Activated B cell treated with CpG ODN at 0.5 μM for 24 hours (primary cell): ENCODE measurements around the gene AS3MT. TPM values are rescaled to one million over a fixed set of nuclear protein-coding genes. Genes with fewer than 3 reads are reported as not detected.
A peak's percentile ranks its signal among the peaks of the same experiment; 100 is the strongest.
"Not testable (repeated sequence)": the region's sequence is repeated elsewhere in the genome, so short reads cannot be mapped to it uniquely, and the experiment has no call there.

ENCODE experiments used
- ATAC-seq: fragments of 200-7000 bp; cut with Tn5 transposase; one replicate; pipeline ENCODE4 v1.10.0; 2021; ENCODE audit warnings: low read depth, mild to moderate bottlenecking, moderate library complexity
- CTCF ChIA-PET: fragments of 350-600 bp; sonication (Branson Sonifier 250); formaldehyde crosslinking; loops from one replicate; lab custom pipeline; 2021; ENCODE audit warnings: antibody characterized with exemption; lab: Charles Lee
- POLR2A ChIA-PET: fragments of 350-600 bp; sonication (Branson Sonifier 250); formaldehyde crosslinking; loops from one replicate; lab custom pipeline; 2021; ENCODE audit warnings: antibody characterized with exemption; lab: Charles Lee
- DNase-seq: peaks from one replicate; pipeline ENCODE4 v3.0.0; 2022
- H3K27ac Mint-ChIP-seq: one replicate; pipeline ENCODE4 v1.8.0; 2020; ENCODE audit warnings: mixed read lengths
- H3K27me3 Mint-ChIP-seq: one replicate; pipeline ENCODE4 v1.8.0; 2021; ENCODE audit warnings: mixed read lengths
- H3K36me3 Mint-ChIP-seq: one replicate; pipeline ENCODE4 v1.8.0; 2021; ENCODE audit warnings: low read depth, mixed read lengths
- H3K4me1 Mint-ChIP-seq: one replicate; pipeline ENCODE4 v1.8.0; 2021; ENCODE audit warnings: mixed read lengths
- H3K4me3 Mint-ChIP-seq: one replicate; pipeline ENCODE4 v1.8.0; 2020; ENCODE audit warnings: mild to moderate bottlenecking, mixed read lengths
- H3K9me3 Mint-ChIP-seq: one replicate; pipeline ENCODE4 v1.8.0; 2020; ENCODE audit warnings: mixed read lengths
- intact Hi-C: fragments of 100-400 bp; cut with micrococcal nuclease; formaldehyde crosslinking; loops from one replicate; pipeline ENCODE4 v1.15.1; 2024
- total RNA-seq: library from RNA; stranded (reverse); gene quantifications from 2 replicates; pipeline ENCODE4 v1.2.3, GENCODE V29; 2022
- TF ChIP-seq, protein P1 (sequence below): fragments of 200-600 bp; IDR thresholded peaks from one replicate; pipeline ENCODE4 v1.8.0; 2022; ENCODE audit warnings: antibody characterized with exemption, mild to moderate bottlenecking

The AS3MT gene
- total RNA-seq, 1 donor from 2014 or later, result 0.31 TPM

DNA sequence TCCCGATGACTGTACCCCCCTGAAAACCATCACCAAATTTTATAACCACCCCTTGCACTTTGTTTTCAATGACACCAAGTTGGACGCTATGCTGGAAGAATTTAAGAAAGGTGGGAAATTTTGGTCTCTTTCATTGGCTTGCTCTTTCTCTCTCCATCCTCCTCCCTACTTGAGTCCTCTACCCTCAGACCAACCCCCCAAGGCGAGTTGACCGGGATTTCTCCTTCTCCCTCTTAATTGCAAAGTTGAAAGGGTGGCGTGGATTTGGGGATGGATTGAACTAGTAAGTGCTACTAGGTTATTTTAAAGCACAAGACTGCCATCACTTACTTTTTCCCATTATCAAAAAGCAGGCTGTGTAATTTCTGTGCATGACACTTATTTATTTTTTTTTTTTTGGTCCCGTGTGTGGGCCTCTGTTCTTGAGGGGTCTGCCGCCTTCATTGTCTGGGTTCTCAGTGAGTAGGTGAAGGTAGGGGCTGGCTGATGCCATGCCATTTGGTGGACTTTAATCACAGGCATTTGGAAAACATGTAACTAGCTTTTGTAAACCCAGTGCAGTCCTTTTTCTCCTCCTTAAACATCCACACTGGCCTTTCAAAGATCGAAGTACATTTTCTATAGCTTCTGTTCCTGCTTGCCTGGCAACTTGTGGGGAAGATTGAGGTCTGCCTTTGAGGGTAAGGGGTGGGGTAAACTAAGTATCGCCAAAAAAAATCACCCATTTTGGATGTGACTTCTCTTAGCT is 50.9 kb downstream of the AS3MT start:
- ChIA-PET CTCF (interaction anchor here (0.6 to 1.2 kb wide), 3 partner anchors 30 to 325 kb away, joined by 3 to 4 read pairs (median 3); no protein-coding TSS in a partner anchor), POLR2A (no interaction called here)
- H3K36me3 Mint-ChIP-seq, result peaks cover 2% of the 10 kb centered on the region
- TF ChIP-seq, protein P1, sequence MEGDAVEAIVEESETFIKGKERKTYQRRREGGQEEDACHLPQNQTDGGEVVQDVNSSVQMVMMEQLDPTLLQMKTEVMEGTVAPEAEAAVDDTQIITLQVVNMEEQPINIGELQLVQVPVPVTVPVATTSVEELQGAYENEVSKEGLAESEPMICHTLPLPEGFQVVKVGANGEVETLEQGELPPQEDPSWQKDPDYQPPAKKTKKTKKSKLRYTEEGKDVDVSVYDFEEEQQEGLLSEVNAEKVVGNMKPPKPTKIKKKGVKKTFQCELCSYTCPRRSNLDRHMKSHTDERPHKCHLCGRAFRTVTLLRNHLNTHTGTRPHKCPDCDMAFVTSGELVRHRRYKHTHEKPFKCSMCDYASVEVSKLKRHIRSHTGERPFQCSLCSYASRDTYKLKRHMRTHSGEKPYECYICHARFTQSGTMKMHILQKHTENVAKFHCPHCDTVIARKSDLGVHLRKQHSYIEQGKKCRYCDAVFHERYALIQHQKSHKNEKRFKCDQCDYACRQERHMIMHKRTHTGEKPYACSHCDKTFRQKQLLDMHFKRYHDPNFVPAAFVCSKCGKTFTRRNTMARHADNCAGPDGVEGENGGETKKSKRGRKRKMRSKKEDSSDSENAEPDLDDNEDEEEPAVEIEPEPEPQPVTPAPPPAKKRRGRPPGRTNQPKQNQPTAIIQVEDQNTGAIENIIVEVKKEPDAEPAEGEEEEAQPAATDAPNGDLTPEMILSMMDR, result no peak
- intact Hi-C loops, result loop anchor here (5.0 kb wide), 3 partner anchors 208 to 528 kb away; partner anchors contain the start of genes ARL3 and SFXN2
- H3K4me1 Mint-ChIP-seq, result peaks cover 49% of the 10 kb centered on the region
- peak overlapping the region; percentile 96 for H3K4me3 Mint-ChIP-seq
- no peak for DNase-seq
- no peaks in the 10 kb centered on the region for H3K9me3 Mint-ChIP-seq
- ATAC-seq, result no peak
- H3K27me3 Mint-ChIP-seq, result no peaks in the 10 kb centered on the region
- H3K27ac Mint-ChIP-seq, result no peak overlapping the region

GRCh38 chr10:102923601-102924000 is 54.3 kb downstream of the AS3MT start:
- POLR2A ChIA-PET, result interaction anchor here (0.5 kb wide), 1 partner anchor 448 kb away, joined by 3 read pairs; no protein-coding TSS in a partner anchor
- H3K4me1 Mint-ChIP-seq, result peaks cover 46% of the 10 kb centered on the region

GRCh38 chr10:102926842-102927241 is 57.6 kb downstream of the AS3MT start:
- DNase-seq (no peak), ATAC-seq (no peak)
- Mint-ChIP-seq H3K9me3 (no peaks in the 10 kb centered on the region), H3K4me3 (no peak overlapping the region), H3K36me3 (peaks cover 3% of the 10 kb centered on the region), H3K27me3 (no peaks in the 10 kb centered on the region), H3K4me1 (peaks cover 19% of the 10 kb centered on the region), H3K27ac (no peak overlapping the region)
- TF ChIP-seq, protein P1, result no peak
- intact Hi-C loops, result no loop called here
- ChIA-PET CTCF (no interaction called here), POLR2A (interaction anchor here (0.5 kb wide), 1 partner anchor 17 kb away, joined by 3 read pairs; no protein-coding TSS in a partner anchor)

More at GRCh38 chr10:102923601-102924000, 54.3 kb downstream of the AS3MT start:
- intact Hi-C loops, result no loop called here
- Mint-ChIP-seq H3K9me3 (no peaks in the 10 kb centered on the region), H3K27me3 (no peaks in the 10 kb centered on the region), H3K4me3 (no peak overlapping the region), H3K27ac (no peak overlapping the region), H3K36me3 (peaks cover 2% of the 10 kb centered on the region)
- CTCF ChIA-PET, result interaction anchor here (1.4 kb wide), 1 partner anchor 321 kb away, joined by 3 read pairs; no protein-coding TSS in a partner anchor
- TF ChIP-seq, protein P1, result no peak
- ATAC-seq, result no peak
- DNase-seq, result no peak

DNA sequence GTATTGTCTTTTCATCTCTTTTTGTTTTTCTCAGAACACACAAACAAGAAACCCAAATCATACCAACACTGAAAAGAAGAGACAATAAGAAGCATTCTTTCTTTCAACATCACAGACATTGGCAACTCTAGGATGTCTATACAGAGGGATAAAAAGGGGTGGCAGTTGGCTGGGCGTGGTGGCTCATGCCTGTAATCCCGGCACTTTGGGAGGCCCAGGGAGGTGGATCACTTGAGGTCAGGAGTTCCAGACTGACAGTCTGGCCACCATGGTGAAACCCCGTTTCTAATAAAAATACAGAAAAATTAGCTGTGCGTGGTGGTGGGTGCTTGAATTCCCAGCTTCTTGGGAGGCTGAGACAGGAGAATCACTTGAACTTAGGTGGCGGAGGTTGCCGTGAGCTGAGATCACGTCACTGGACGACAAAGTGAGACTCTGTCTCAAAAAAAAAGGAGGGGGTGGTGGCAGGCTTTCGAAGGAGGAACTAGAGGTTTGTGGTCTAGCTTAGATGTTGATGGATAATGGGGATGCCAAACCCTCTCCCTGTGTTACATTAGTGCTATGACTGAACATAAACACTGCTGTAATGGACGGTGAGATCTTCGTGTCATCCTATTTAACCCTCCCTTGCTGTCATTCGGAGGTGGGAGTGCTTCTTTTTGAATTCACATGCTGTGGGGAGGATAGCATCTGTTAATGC is 58.2 kb downstream of the AS3MT start:
- H3K4me1 Mint-ChIP-seq, result peaks cover 17% of the 10 kb centered on the region
- ATAC-seq (peak; percentile 18), DNase-seq (no peak)
- no peak overlapping the region for H3K4me3 Mint-ChIP-seq
- no peak overlapping the region for H3K27ac Mint-ChIP-seq
- no peaks in the 10 kb centered on the region for H3K9me3 Mint-ChIP-seq
- peaks cover 5% of the 10 kb centered on the region for H3K36me3 Mint-ChIP-seq
- intact Hi-C loops, result no loop called here
- POLR2A ChIA-PET, result no interaction called here
- H3K27me3 Mint-ChIP-seq, result no peaks in the 10 kb centered on the region
- CTCF ChIA-PET, result no interaction called here
- TF ChIP-seq, protein P1, result no peak

DNA sequence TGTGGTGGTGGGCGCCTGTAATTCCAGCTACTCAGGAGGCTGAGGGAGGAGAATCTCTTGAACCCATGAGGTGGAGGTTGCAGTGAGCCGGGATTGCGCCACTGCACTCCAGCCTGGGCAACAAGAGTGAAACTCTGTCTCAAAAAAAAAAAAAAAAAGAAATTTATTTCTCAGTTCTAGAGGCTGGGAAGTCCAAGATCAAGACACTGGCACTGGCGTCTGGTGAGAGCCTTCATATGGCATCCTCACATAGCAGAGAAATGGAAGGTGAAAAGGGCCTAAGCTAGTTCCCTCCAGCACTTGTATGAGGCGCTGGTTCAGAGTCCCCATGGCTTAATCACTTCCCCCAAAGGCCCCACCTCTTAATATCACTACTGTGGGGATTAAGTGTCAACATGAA is 59.2 kb downstream of the AS3MT start:
- POLR2A ChIA-PET, intact Hi-C loops, DNase-seq, H3K4me1 Mint-ChIP-seq, H3K4me3 Mint-ChIP-seq, CTCF ChIA-PET, H3K36me3 Mint-ChIP-seq, H3K27me3 Mint-ChIP-seq, H3K27ac Mint-ChIP-seq, H3K9me3 Mint-ChIP-seq, ATAC-seq: not testable (repeated sequence)
